AG09319 (cell line): ENCODE data around the gene RBFOX1.

ENCODE experiments used
- DNase-seq: peaks from one replicate; pipeline ENCODE4 v3.0.0-alpha.2; 2010; ENCODE audit warnings: low read depth; ENCODE audit errors: extremely low read depth
- CTCF ChIP-seq: IDR thresholded peaks from 2 replicates; pipeline ENCODE4 v1.5.1; 2011; ENCODE audit warnings: low read depth, mild to moderate bottlenecking, inconsistent platforms, low read length, moderate library complexity

RBFOX1 gene

GRCh38 chr16:7713244-7713643, 380.6 kb downstream of the RBFOX1 start:
- TF ChIP-seq CTCF: no peak
- DNase-seq: no peak

- DNase-seq: no peak
- no peak for TF ChIP-seq CTCF
Measured at GRCh38 chr16:7714775-7715174, 382.1 kb downstream of the RBFOX1 start.

GRCh38 chr16:7716660-7717550, 384.3 kb downstream of the RBFOX1 start:
- no peak for TF ChIP-seq CTCF
- DNase-seq: no peak

GRCh38 chr16:7722761-7723160, 390.1 kb downstream of the RBFOX1 start:
- no peak for TF ChIP-seq CTCF
- DNase-seq: no peak

GRCh38 chr16:7731141-7731540, 398.5 kb downstream of the RBFOX1 start:
- no peak for TF ChIP-seq CTCF
- no peak for DNase-seq

DNA sequence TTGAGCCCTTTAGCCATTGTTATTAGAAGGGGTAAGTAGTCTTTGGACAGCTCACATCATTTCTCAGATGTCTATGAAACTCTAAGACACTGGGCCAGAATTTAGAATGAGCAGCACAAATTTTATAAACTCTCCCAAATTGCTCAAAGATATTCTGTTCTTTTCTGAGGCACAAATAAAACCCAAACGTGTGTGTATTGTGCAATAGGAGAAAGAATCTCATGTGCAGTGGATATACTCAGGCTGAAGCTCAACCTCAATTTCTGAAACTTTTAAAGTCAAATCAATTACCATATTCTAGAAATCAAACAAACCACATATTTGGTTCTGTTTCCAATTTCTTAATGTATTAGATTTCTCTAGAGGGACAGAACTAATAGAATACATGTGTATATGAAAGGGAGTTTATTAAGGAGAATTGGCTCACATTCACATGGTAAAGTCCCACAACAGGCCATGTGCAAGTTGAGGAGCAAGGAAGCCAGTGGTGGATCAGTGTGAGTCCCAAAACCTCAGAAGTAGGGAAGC, 403.6 kb downstream of the RBFOX1 start:
- no peak for TF ChIP-seq CTCF

GRCh38 chr16:7742626-7743025, 410.0 kb downstream of the RBFOX1 start:
- DNase-seq: no peak

More for the DNA sequence above, 403.6 kb downstream of the RBFOX1 start:
- no peak for DNase-seq

More at GRCh38 chr16:7742626-7743025, 410.0 kb downstream of the RBFOX1 start:
- TF ChIP-seq CTCF: no peak
